KMS-11 (cell line): ENCODE results near the gene DNAH6.

ENCODE experiments used
- H2AFZ ChIP-seq: fragments of 200-600 bp; sonication (generic); 2 replicates; pipeline ENCODE4 v1.6.1; 2016; ENCODE audit warnings: antibody characterized with exemption, mixed run types, low read depth
- H3K27ac ChIP-seq: fragments of 200-600 bp; sonication (generic); 2 replicates; pipeline ENCODE4 v1.6.1; 2016; ENCODE audit warnings: mild to moderate bottlenecking, mixed run types
- H3K27me3 ChIP-seq: fragments of 200-600 bp; sonication (generic); 2 replicates; pipeline ENCODE4 v1.6.1; 2017; ENCODE audit warnings: mild to moderate bottlenecking, low read depth, mixed run types, moderate library complexity; ENCODE audit not compliant: insufficient read depth
- H3K36me3 ChIP-seq: fragments of 200-600 bp; sonication (generic); 2 replicates; pipeline ENCODE4 v1.6.1; 2017; ENCODE audit warnings: mild to moderate bottlenecking, mixed run types; ENCODE audit not compliant: insufficient read depth
- H3K4me1 ChIP-seq: fragments of 200-600 bp; sonication (generic); 2 replicates; pipeline ENCODE4 v1.6.1; 2016; ENCODE audit warnings: mild to moderate bottlenecking, low read depth, mixed run types; ENCODE audit not compliant: poor library complexity, severe bottlenecking
- H3K4me2 ChIP-seq: fragments of 200-600 bp; sonication (generic); 2 replicates; pipeline ENCODE4 v1.7.0; 2016; ENCODE audit warnings: mild to moderate bottlenecking, mixed run types
- H3K4me3 ChIP-seq: fragments of 200-600 bp; sonication (generic); IDR thresholded peaks from 2 replicates; pipeline ENCODE4 v1.6.1; 2017; ENCODE audit warnings: low read depth, low read length, mixed read lengths; ENCODE audit not compliant: insufficient read depth
- H3K79me2 ChIP-seq: fragments of 200-600 bp; sonication (generic); 2 replicates; pipeline ENCODE4 v1.6.1; 2016; ENCODE audit warnings: low read depth, mixed run types; ENCODE audit not compliant: insufficient read depth
- H3K9ac ChIP-seq: fragments of 200-600 bp; sonication (generic); 2 replicates; pipeline ENCODE4 v1.6.1; 2016; ENCODE audit warnings: mild to moderate bottlenecking, mixed run types
- H4K20me1 ChIP-seq: fragments of 200-600 bp; sonication (generic); 2 replicates; pipeline ENCODE4 v1.6.1; 2016; ENCODE audit warnings: mild to moderate bottlenecking, mixed run types; ENCODE audit not compliant: insufficient read depth
- TF ChIP-seq, protein P1 (sequence below): fragments of 200-600 bp; sonication (generic); conservative IDR thresholded peaks from 2 replicates; pipeline ENCODE4 v1.6.1; 2017; ENCODE audit warnings: low read depth, mild to moderate bottlenecking, antibody characterized with exemption, low read length, moderate library complexity, mixed read lengths

The DNAH6 gene

DNA sequence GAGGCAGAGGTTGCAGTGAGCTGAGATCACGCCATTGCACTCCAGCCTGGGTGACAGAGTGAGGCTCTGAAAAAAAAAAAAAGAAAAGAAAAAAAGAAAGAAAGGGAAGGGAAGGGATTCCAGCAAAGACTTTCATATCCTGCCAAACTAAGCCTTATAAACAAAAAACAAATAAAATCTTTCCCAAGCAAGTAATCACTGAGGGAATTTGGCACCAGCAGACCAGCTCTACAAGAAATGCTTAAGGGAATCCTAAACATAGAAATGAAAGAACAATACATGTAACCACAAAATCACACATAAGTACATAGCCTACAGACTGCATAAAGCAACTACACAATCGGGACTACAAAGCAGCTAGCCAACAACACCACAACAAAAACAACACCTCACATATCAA lies 285.5 kb downstream of the DNAH6 start:
- H2AFZ ChIP-seq = no peak overlapping the region

DNA sequence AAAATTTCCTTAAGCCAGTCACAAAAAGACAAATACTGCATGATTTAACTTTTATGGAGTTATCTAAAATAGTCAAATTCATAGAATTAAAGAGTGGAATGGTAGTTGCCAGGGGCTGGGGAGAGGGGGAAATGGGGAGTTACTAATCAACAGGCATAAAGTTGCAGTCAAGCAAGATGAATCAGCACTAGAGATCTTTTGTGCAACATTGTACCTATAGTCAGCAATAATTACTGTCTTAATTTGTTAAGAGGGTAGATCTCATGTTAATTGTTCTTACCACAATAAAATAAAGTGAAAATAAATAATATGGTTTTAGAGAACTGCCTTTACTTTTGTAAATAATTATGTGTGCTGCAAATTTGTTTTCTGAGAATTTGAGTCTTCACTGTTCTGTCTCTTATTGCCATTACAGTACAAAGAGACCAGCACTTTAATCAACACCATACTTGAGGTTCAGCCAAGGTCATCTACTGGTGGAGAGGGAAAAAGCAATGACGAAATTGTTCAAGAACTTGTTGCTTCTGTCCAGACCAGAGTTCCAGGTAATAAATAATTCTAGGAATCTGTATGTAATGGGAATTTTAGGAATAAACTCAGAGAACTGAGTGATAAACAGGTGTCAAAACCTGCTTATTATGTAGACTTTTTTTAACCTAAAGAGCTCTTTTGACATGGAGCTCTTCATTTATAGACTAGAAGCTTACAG lies 289.1 kb downstream of the DNAH6 start:
- no peak overlapping the region for H3K27ac ChIP-seq
- no peak overlapping the region for H3K9ac ChIP-seq
- H3K4me1 ChIP-seq = peaks cover 10% of the 10 kb centered on the region
- no peak overlapping the region for H2AFZ ChIP-seq
- H3K27me3 ChIP-seq = no peaks in the 10 kb centered on the region
- H3K79me2 ChIP-seq = no peaks in the 10 kb centered on the region
- H4K20me1 ChIP-seq = no peaks in the 10 kb centered on the region
- no peak overlapping the region for H3K4me3 ChIP-seq
- TF ChIP-seq, protein P1, sequence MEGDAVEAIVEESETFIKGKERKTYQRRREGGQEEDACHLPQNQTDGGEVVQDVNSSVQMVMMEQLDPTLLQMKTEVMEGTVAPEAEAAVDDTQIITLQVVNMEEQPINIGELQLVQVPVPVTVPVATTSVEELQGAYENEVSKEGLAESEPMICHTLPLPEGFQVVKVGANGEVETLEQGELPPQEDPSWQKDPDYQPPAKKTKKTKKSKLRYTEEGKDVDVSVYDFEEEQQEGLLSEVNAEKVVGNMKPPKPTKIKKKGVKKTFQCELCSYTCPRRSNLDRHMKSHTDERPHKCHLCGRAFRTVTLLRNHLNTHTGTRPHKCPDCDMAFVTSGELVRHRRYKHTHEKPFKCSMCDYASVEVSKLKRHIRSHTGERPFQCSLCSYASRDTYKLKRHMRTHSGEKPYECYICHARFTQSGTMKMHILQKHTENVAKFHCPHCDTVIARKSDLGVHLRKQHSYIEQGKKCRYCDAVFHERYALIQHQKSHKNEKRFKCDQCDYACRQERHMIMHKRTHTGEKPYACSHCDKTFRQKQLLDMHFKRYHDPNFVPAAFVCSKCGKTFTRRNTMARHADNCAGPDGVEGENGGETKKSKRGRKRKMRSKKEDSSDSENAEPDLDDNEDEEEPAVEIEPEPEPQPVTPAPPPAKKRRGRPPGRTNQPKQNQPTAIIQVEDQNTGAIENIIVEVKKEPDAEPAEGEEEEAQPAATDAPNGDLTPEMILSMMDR = no peak
- no peak overlapping the region for H3K4me2 ChIP-seq
- H3K36me3 ChIP-seq = no peaks in the 10 kb centered on the region

More for the DNA sequence above, 285.5 kb downstream of the DNAH6 start:
- H4K20me1 ChIP-seq = no peaks in the 10 kb centered on the region
- no peak overlapping the region for H3K27ac ChIP-seq
- H3K4me2 ChIP-seq = no peak overlapping the region
- no peaks in the 10 kb centered on the region for H3K36me3 ChIP-seq
- no peaks in the 10 kb centered on the region for H3K79me2 ChIP-seq
- TF ChIP-seq, protein P1 = no peak
- peaks cover 23% of the 10 kb centered on the region for H3K4me1 ChIP-seq
- no peaks in the 10 kb centered on the region for H3K27me3 ChIP-seq
- no peak overlapping the region for H3K4me3 ChIP-seq
- no peak overlapping the region for H3K9ac ChIP-seq

DNA sequence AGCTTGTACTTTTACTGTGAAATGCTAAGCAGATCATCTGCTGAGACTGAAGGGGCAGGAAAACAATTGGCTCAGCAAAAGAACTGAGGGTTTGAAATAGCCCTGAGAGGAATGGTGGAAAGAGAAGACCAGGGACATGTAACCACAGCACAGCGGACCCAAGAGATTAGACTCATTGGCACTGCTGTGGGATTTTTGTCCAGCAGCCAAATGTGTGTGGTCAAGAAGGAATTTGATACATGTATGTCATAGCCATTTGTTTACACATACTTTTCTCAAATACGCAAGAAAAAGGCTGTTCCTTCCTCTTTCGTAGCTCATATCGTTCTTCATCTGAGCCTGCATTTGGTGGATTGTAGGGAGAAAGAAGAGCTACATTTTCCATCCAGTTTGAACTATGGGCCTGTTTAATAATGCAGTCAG lies 290.8 kb downstream of the DNAH6 start:
- TF ChIP-seq, protein P1 = no peak
- H3K4me3 ChIP-seq = no peak overlapping the region
- H3K4me2 ChIP-seq = no peak overlapping the region
- H3K27me3 ChIP-seq = no peaks in the 10 kb centered on the region
- H2AFZ ChIP-seq = no peak overlapping the region
- no peaks in the 10 kb centered on the region for H4K20me1 ChIP-seq
- no peak overlapping the region for H3K9ac ChIP-seq
- H3K27ac ChIP-seq = no peak overlapping the region
- no peaks in the 10 kb centered on the region for H3K4me1 ChIP-seq
- H3K79me2 ChIP-seq = no peaks in the 10 kb centered on the region
- no peaks in the 10 kb centered on the region for H3K36me3 ChIP-seq

DNA sequence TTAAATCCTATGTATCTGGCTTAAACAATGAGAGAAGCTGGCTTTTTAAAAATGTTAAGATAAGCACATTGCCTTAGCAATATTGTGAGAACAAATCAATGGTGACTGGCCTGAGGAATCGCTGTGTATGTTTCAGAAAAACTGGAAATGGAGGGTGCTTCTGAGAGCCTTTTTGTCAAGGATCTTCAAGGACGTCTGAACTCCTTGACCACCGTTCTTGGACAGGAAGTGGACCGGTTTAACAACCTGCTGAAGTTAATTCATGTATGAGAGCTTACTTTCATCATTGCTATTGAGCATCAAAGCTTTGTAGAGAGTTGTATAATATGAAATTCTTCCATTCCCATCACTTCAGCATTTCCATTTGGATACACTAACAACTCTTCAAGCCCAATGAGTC lies 292.0 kb downstream of the DNAH6 start:
- Histone ChIP-seq H3K27me3 (no peaks in the 10 kb centered on the region), H3K27ac (no peak overlapping the region), H3K4me2 (no peak overlapping the region), H3K4me1 (no peaks in the 10 kb centered on the region), H2AFZ (no peak overlapping the region), H4K20me1 (no peaks in the 10 kb centered on the region), H3K36me3 (no peaks in the 10 kb centered on the region), H3K4me3 (no peak overlapping the region), H3K79me2 (no peaks in the 10 kb centered on the region), H3K9ac (no peak overlapping the region)
- TF ChIP-seq, protein P1 = no peak
